Measurements from ENCODE around the gene MICALL2.

DNA sequence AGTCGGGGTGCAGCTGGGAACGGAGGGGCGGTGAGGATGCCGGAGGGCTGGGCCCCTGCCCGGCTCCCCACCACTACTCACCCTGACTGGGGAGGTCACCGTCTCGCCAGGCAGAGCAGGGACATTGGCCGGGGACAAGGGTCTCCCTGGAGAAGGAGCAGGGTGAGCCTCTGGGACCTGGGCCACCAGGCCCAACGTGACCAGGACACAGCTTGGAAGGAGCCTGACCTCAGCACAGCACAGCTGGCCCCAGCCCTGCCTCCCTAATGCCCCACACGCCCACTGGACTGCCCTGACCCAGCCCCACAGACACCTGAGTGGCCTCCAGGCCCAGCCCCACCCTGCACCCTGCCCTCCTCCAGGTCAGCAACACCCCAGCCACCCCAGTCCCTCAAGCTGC lies 21.1 kb downstream of the MICALL2 start:
- TF ChIP-seq CTCF (IDR thresholded peaks at IDR 0.05) (no peak), POLR2A (IDR thresholded peaks at IDR 0.05) (no peak)

All from Peyer's patch (tissue), 4 donors.